ENCODE results near the gene BOC.

BOC gene

DNA sequence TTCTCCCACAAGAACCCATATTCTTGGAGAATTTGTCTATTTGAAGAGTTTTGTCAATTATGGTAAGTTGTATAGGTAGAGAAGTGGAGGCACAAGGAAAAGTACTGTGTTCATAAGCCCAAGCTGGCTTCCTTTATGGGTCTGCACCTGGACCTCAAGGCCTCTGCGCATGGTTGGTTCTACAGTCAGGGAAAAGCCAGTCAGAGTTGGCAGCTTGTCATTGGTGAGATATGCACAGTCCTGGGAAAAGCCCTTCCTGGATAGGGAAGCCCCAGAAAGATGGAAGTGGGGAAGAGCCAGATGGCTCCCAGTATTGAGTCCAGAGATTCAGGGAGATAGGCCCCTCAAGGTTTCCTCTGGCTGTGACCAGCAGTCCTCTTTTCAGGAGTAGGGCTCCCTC, 15.8 kb downstream of the BOC start:
- DNase-seq = no peak

DNA sequence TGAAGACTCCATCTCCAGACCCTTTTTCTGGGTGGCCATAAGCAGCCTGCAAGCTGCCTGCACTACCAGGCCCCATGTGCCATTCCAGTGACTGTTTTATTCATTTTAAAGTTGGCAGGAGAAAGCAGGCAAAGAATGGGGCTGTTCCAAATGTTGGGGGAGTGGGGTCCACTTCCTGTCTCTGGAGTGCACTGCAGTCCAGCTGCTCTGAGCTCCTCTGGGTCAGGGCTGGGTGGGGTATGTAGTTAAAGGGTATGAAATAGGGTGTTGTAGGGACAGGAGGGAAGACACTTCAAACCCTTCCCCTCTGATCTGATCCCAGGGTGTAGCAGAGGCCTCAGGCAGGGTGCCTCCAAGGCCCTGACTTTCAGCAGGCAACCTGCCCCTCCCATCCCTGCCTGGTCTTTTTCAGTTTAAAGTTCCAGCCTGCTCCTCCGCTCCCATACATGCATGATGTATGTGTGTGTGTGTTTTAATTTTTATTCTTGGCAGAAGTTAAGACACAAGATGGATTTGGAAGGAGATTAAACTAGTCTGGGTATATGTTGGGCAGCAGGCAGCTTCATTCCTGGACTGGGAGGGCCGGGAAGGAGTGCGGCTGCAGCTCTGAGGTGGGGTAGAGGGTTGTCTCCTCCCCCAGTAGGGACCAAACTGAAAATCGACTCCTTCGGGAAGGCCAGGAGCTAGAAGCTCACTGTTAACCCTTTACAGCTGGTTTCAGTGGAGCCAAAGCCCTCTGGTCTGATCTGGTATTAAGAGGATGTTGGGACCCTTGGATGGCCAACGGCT, 17.3 kb downstream of the BOC start:
- no peak for DNase-seq

DNA sequence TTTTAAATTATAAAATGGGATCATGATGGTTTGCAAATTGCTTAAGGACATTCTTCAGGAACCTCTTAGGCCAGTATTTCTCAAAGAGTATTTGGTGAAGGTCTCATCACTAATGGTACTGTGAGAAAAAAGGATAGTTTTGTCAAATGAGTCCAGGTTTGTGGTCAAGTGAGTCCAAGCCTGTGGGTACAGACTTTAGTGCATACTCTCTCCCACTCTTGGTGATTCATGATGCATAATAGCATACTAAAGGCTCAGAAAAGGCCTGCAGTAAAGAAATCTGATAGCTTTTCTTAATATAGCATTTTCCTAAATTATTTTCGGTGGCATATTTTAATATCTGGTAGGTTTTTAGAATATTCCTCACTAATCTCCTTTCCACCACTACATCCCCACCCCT, 20.0 kb downstream of the BOC start:
- DNase-seq = no peak

DNA sequence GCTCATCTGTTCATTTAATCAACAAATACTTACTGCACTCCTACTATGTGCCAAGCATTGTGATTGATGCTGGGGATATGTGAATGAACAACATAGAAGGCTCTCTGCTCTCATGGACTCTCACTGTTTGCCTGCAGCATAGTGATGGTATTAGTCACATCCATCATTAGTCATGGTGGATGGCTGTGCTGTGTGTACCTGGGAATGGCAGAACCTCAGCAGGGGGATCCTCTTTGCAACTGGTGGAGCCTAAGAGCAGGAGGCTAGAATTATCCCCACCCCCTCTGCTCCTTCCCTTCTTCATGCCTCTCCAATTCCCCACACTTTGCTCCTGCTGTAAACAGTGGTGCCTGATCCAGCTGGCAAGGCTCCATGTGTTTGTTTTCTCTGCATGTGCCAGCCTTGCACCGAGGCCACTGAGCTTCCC, 20.5 kb downstream of the BOC start:
- DNase-seq = no peak

- no peak for DNase-seq
Measured at GRCh38 chr3:113232342-113232741, 21.0 kb downstream of the BOC start.

DNA sequence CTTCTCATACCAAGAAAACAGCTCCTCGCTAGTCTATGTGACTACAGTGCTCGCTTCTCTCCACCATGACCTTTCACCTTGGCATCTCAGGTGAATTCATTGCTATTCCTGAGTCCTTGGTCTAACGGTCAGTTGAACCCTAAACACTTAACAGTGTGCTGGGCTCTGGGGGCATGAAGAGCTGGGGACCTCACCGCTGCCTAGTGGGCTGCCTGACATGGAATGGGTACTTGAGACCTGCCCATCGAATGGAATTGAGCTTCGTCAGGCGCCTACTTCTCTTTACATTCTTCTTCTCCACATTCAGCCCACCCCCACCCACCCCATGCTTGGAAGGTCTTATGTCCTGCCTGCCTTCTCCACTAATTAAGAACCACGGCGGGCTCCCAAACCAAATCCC, 22.1 kb downstream of the BOC start:
- no peak for DNase-seq

GRCh38 chr3:113234028-113234427, 22.7 kb downstream of the BOC start:
- DNase-seq = no peak

- no peak for DNase-seq
Measured at GRCh38 chr3:113234688-113235260, 23.4 kb downstream of the BOC start.

GRCh38 chr3:113238503-113238902, 27.1 kb downstream of the BOC start:
- no peak for DNase-seq

DNA sequence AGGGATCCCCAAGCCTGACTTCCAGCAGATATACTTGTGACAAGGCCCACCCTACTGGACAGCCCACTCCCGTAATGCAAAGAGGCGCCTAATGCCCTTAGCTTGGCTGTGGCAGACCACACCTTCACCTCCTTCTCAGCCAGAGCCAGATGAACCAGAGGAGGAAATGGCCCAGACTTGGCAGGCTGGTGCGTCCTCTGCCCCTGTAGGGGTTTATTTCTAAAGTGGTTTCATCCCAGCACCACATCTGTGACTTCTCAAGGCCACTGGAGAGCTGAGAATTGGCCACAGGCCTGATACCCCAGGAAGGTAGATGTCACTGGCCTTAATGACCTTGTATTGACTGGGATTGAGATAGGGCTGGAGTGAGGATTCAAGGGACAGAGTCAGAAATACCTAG, 29.5 kb downstream of the BOC start:
- DNase-seq = no peak

DNA sequence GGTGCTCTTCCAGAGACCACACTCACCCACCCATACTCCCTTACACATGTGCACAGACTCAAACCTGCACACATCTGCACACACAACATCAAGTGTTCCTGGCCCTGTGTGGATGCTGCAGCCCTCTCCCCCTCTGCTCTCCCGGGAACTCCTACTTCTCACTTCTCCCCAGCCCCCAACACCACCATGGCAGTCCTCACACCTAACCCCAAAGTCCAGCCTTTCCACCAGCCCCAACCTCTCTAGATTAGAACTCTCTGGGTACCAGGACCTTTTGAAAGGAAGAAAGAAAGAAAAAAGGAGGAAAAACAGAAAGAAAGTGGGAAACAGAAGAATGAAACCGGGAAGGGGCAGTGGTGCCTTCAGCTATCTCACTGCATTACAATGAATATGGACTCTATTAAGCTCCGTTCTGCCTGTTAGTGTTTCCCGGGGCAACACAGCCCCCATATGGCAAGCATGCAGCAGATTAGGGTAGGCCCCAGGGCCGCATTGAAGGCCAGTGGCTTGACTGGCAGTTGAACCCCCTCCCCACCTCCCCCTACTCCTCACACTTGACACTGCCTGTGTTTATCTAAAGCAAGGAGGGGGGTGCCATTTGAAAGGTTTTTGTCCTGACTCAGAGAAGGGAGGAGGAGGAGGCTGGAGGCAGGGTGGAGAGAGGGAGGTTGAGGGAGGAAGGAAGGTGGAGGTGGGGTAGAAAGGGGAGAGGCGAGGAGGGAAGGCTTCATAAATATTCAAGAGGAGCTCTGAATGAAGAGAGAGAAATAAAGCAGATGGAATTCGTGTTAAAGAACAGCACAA, 30.1 kb downstream of the BOC start:
- no peak for DNase-seq

- no peak for DNase-seq
Measured at GRCh38 chr3:113242096-113242581, 30.8 kb downstream of the BOC start.

DNA sequence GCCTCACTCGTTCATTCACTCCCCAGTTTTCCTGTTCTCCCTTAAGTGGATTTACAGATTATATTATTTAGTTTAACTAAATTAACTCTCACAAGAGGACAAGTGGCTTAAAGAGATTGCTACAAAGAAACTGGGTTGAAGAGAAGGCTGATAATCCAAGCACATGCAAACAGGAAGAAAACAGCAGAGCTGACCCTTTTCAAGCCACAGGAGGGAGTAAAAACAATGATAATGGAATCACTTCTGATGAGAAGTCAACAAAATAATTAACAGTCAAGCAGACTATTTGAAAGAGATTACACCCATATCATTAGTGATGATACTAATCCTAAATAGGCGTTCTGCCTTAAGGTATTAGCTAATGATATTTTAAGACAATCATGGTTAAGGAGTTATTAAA, 31.7 kb downstream of the BOC start:
- no peak for DNase-seq

DNA sequence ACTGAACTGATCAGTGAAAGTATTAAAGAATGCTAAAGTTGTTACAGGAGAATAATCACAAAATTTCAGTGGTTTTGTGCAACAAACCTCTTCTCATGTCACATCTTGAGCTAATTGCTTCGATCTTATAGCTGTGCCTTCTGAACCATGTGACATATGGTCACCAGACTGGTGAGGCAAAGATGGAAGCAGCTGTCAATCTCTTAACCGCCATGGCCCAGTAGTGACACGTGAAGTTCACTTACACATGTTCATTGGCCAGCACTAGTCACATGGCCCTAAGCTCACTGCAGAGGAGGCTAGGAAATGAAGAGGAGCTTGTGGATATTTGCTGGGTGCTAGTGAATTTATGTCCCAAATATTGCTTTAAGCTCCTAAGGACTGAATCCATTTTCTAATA, 32.5 kb downstream of the BOC start:
- no peak for DNase-seq

DNA sequence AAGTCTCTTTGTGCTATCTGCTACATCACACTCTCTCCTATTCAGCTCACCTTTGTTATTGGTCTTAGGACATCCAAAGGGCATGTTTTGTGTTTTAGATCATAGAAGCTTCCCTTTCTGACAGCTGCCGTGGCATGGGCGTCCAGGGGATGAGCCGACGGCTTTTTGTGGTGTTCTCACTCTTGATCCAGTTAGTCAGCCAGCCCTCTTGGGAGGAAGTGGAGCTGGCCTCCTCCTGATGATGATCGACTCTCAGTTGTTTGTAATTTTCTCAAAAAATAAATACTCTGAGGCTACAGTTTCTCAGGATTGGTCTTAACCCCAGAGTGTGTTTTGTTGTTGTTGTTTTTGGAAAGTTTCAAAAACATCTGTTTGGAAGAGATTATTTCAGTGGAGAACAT, 34.4 kb downstream of the BOC start:
- no peak for DNase-seq

DNA sequence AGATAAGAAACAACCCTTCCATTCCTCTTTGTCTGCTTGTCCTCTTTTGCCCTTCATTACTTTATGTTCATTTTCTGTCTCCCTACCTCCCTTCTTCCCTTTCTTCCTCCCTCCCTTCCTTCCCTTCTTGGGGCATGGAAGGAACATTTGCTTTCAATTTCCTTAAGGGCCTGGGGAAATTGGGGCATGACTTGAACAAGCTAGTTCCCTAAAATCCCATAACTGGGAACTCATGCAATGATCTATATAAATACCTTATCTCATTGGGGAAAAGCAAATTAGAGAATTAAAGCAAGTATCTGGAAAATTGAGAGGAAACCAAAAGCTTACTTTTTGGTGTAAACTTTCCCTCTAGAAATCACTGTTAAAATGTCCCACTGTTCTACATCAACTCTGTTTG, 35.7 kb downstream of the BOC start:
- no peak for DNase-seq

GRCh38 chr3:113247675-113248458, 36.5 kb downstream of the BOC start:
- DNase-seq = no peak

DNA sequence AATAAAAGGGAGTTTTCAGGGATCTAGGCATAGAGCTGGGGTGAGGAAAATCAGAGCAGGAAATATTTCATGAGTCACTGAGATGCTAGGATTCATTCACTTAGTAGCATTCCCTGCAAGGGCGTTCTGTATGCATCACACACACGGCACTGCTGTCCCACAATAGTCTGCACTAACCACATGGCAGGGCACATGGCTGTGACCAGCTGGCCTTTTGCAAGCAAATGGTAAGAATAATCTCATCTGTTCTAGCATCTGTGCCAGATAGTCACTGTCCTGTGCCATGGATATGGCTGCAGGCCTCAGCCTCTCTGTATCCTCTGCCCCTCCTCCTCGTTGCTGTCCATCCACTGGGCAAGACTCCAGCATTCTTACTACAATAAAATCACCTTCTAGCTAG, 37.8 kb downstream of the BOC start:
- no peak for DNase-seq

- no peak for DNase-seq
Measured at GRCh38 chr3:113249601-113250000, 38.2 kb downstream of the BOC start.

GRCh38 chr3:113250566-113250965, 39.2 kb downstream of the BOC start:
- DNase-seq = no peak

GRCh38 chr3:113251817-113252216, 40.5 kb downstream of the BOC start:
- DNase-seq = no peak

DNA sequence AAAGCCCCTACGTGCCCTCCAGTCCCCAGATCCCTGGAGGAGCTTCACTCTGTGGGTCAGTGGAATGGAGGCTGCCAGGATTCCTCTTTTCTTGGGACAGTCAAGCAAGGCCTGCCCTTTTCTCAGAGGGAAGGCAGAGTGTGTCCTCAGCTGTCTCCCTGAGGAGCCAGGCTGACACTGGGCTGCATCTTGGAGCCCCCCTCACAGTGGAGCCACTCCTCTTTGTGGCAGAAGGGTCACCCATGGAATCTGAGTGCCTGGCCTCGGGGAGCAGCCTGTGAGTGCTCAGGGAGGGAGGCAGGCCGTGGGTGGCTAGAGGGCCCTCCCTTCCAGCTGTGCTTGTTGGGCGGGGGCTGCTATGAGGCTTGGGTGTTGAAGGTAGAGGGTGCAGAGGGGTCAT, 41.2 kb downstream of the BOC start:
- DNase-seq = no peak

- DNase-seq = no peak
Measured at GRCh38 chr3:113253702-113254101, 42.3 kb downstream of the BOC start.
